Neural cell (in vitro differentiated cells): ENCODE measurements around the gene JAK2. TPM values are rescaled to one million over a fixed set of nuclear protein-coding genes. Genes with fewer than 3 reads are reported as not detected.

Source experiments
- H2AFZ ChIP-seq: fragments of 200-600, 300-800 bp; sonication (generic), shearing (Covaris generic); 2 replicates; pipeline ENCODE4 v1.6.0; 2014; ENCODE audit warnings: low read depth, mild to moderate bottlenecking, antibody characterized with exemption, low read length, moderate library complexity
- H3F3A ChIP-seq: fragments of 200-600 bp; shearing (Covaris generic); 2 replicates; pipeline ENCODE4 v1.6.1; 2016; ENCODE audit warnings: mild to moderate bottlenecking, moderate library complexity, mixed read lengths, antibody characterized with exemption, low read length; ENCODE audit not compliant: insufficient read depth, poor library complexity, severe bottlenecking
- H3K27ac ChIP-seq: fragments of 200-600, 300-800 bp; sonication (generic), shearing (Covaris generic); 2 replicates; pipeline ENCODE4 v1.5.1; 2014; ENCODE audit warnings: mild to moderate bottlenecking, low read length, moderate library complexity
- H3K27me3 ChIP-seq: fragments of 300-800, 200-600 bp; sonication (generic), shearing (Covaris generic); 2 replicates; pipeline ENCODE4 v1.6.0; 2014; ENCODE audit warnings: mild to moderate bottlenecking, low read depth, low read length, moderate library complexity; ENCODE audit not compliant: insufficient read depth
- H3K36me3 ChIP-seq: fragments of 300-800, 200-600 bp; sonication (generic), shearing (Covaris generic); 2 replicates; pipeline ENCODE4 v1.5.1; 2014; ENCODE audit warnings: mild to moderate bottlenecking, antibody characterized with exemption, low read length, moderate library complexity; ENCODE audit not compliant: insufficient read depth
- H3K4me2 ChIP-seq: fragments of 300-800, 200-600 bp; sonication (generic), shearing (Covaris generic); 2 replicates; pipeline ENCODE4 v1.6.0; 2014; ENCODE audit warnings: mild to moderate bottlenecking, low read length
- H3K4me3 ChIP-seq: fragments of 300-800, 200-600 bp; sonication (generic), shearing (Covaris generic); 2 replicates; pipeline ENCODE4 v1.5.1; 2014; ENCODE audit warnings: mild to moderate bottlenecking, low read length, moderate library complexity
- H3K79me2 ChIP-seq: fragments of 200-600 bp; shearing (Covaris generic); replicated peaks from 2 replicates; pipeline ENCODE4 v1.6.0; 2014; ENCODE audit warnings: mild to moderate bottlenecking, low read length, moderate library complexity; ENCODE audit not compliant: insufficient read depth
- H3K9ac ChIP-seq: fragments of 300-800, 200-600 bp; sonication (generic), shearing (Covaris generic); 2 replicates; pipeline ENCODE4 v1.6.1; 2016; ENCODE audit warnings: mild to moderate bottlenecking, low read length, mixed read lengths
- H3K9me2 ChIP-seq: fragments of 200-600 bp; shearing (Covaris generic); 2 replicates; pipeline ENCODE4 v1.6.1; 2016; ENCODE audit warnings: mild to moderate bottlenecking, low read length, mixed read lengths; ENCODE audit not compliant: insufficient read depth
- H3K9me3 ChIP-seq: fragments of 200-600, 300-800 bp; sonication (generic), shearing (Covaris generic); 2 replicates; pipeline ENCODE4 v1.6.1; 2016; ENCODE audit warnings: mild to moderate bottlenecking, mixed run types, low read length, moderate library complexity, mixed read lengths
- H4K20me1 ChIP-seq: fragments of 200-600 bp; shearing (Covaris generic); 2 replicates; pipeline ENCODE4 v1.6.1; 2016; ENCODE audit warnings: mild to moderate bottlenecking, mixed run types; ENCODE audit not compliant: insufficient read depth
- CTCF ChIP-seq: fragments of 450-650 bp; IDR thresholded peaks from 2 replicates; pipeline ENCODE4 v1.5.1; 2014; ENCODE audit warnings: antibody characterized with exemption, mild to moderate bottlenecking, moderate library complexity; ENCODE audit not compliant: poor library complexity, severe bottlenecking
- EP300 ChIP-seq: fragments of 450-650 bp; conservative IDR thresholded peaks from 2 replicates; pipeline ENCODE4 v1.6.1; 2014; ENCODE audit warnings: antibody characterized with exemption, mild to moderate bottlenecking, moderate library complexity; ENCODE audit not compliant: poor library complexity, severe bottlenecking
- EZH2 ChIP-seq: fragments of 200-600, 300-800 bp; shearing (Covaris generic), sonication (generic); IDR thresholded peaks from 2 replicates; pipeline ENCODE4 v1.6.1; 2014; ENCODE audit warnings: antibody characterized with exemption, low read length, borderline replicate concordance, mild to moderate bottlenecking; ENCODE audit not compliant: insufficient read depth, poor library complexity, severe bottlenecking
- MXI1 ChIP-seq: fragments of 450-650 bp; conservative IDR thresholded peaks from 2 replicates; pipeline ENCODE4 v1.6.1; 2014; ENCODE audit warnings: antibody characterized with exemption, mild to moderate bottlenecking; ENCODE audit not compliant: poor library complexity, severe bottlenecking
- POLR2AphosphoS5 ChIP-seq: IDR thresholded peaks from 2 replicates; pipeline ENCODE4 v1.6.1; 2012
- RAD21 ChIP-seq: fragments of 450-650 bp; conservative IDR thresholded peaks from 2 replicates; pipeline ENCODE4 v1.6.1; 2014; ENCODE audit warnings: antibody characterized with exemption, mild to moderate bottlenecking, moderate library complexity
- REST ChIP-seq: IDR thresholded peaks from 2 replicates; pipeline ENCODE4 v1.6.1; 2012; ENCODE audit warnings: borderline replicate concordance
- SMC3 ChIP-seq: fragments of 450-650 bp; conservative IDR thresholded peaks from 2 replicates; pipeline ENCODE4 v1.6.1; 2014; ENCODE audit warnings: antibody characterized with exemption, mild to moderate bottlenecking, moderate library complexity; ENCODE audit not compliant: poor library complexity
- TAF1 ChIP-seq: IDR thresholded peaks from 2 replicates; pipeline ENCODE4 v1.6.1; 2012; ENCODE audit warnings: low read depth
- polyA plus RNA-seq: library from polyadenylated mRNA; depleted of rRNA; stranded (reverse); fragments of >200 nt; gene quantifications from 2 replicates; pipeline ENCODE4 v1.2.3, GENCODE V29; 2014

JAK2 gene
- polyA plus RNA-seq, 1 donor from 2014 or later, result 19.7 TPM

- H3K27ac ChIP-seq, result no peak overlapping the region
- no peaks in the 10 kb centered on the region for H3K79me2 ChIP-seq
- no peaks in the 10 kb centered on the region for H3F3A ChIP-seq
- no peaks in the 10 kb centered on the region for H4K20me1 ChIP-seq
- no peak overlapping the region for H3K4me2 ChIP-seq
- H3K9ac ChIP-seq, result no peak overlapping the region
- H2AFZ ChIP-seq, result no peak overlapping the region
- no peaks in the 10 kb centered on the region for H3K36me3 ChIP-seq
- TF ChIP-seq EZH2, result no peak
- TF ChIP-seq RAD21, result no peak
- no peak for TF ChIP-seq EP300
- TF ChIP-seq SMC3, result no peak
- no peak for TF ChIP-seq POLR2AphosphoS5
- TF ChIP-seq CTCF, result no peak
- H3K4me3 ChIP-seq, result no peak overlapping the region
- no peaks in the 10 kb centered on the region for H3K9me2 ChIP-seq
- H3K27me3 ChIP-seq, result no peaks in the 10 kb centered on the region
- no peaks in the 10 kb centered on the region for H3K9me3 ChIP-seq
These were observed 77.6 kb downstream of the JAK2 start for GRCh38 chr9:5062631-5063030.

- Histone ChIP-seq H3K9ac (no peak overlapping the region), H3K36me3 (peaks cover 15% of the 10 kb centered on the region), H3F3A (no peaks in the 10 kb centered on the region), H3K79me2 (no peaks in the 10 kb centered on the region), H4K20me1 (no peaks in the 10 kb centered on the region), H2AFZ (no peak overlapping the region), H3K4me2 (no peak overlapping the region), H3K4me3 (no peak overlapping the region), H3K9me3 (no peaks in the 10 kb centered on the region), H3K9me2 (no peaks in the 10 kb centered on the region), H3K27me3 (no peaks in the 10 kb centered on the region), H3K27ac (no peak overlapping the region)
- no peak for TF ChIP-seq SMC3
- TF ChIP-seq REST, result no peak
- TF ChIP-seq POLR2AphosphoS5, result no peak
- TF ChIP-seq TAF1, result no peak
- TF ChIP-seq EZH2, result no peak
- TF ChIP-seq EP300, result no peak
- TF ChIP-seq CTCF, result no peak
- no peak for TF ChIP-seq RAD21
- TF ChIP-seq MXI1, result no peak
These were observed 87.8 kb downstream of the JAK2 start for GRCh38 chr9:5072871-5073270.
